Endothelial cell of umbilical vein (primary cell): ENCODE results near the gene CYP2A6.

Source experiments
- POLR2A ChIP-seq: IDR thresholded peaks from 2 replicates; pipeline ENCODE4 v1.6.1; 2012; ENCODE audit warnings: low read depth, mild to moderate bottlenecking, control low read depth, low read length
- POLR2AphosphoS5 ChIP-seq: IDR thresholded peaks from 2 replicates; pipeline ENCODE4 v1.6.1; 2012; ENCODE audit warnings: low read depth, mild to moderate bottlenecking, control low read depth, low read length, moderate library complexity; ENCODE audit not compliant: insufficient read depth
- TF ChIP-seq, protein P1 (sequence below), 2 donors: IDR thresholded peaks; 1 replicate in 1 of 2; 2 replicates in 1 of 2; pipeline ENCODE4 v1.5.1; 2011; ENCODE audit warnings: low read length in 2 of 2, mild to moderate bottlenecking in 2 of 2, moderate library complexity in 2 of 2, control low read depth in 1 of 2, inconsistent platforms in 1 of 2, low read depth in 1 of 2; ENCODE audit not compliant: insufficient read depth in 1 of 2; ENCODE audit errors: extremely low read depth in 1 of 2

DNA sequence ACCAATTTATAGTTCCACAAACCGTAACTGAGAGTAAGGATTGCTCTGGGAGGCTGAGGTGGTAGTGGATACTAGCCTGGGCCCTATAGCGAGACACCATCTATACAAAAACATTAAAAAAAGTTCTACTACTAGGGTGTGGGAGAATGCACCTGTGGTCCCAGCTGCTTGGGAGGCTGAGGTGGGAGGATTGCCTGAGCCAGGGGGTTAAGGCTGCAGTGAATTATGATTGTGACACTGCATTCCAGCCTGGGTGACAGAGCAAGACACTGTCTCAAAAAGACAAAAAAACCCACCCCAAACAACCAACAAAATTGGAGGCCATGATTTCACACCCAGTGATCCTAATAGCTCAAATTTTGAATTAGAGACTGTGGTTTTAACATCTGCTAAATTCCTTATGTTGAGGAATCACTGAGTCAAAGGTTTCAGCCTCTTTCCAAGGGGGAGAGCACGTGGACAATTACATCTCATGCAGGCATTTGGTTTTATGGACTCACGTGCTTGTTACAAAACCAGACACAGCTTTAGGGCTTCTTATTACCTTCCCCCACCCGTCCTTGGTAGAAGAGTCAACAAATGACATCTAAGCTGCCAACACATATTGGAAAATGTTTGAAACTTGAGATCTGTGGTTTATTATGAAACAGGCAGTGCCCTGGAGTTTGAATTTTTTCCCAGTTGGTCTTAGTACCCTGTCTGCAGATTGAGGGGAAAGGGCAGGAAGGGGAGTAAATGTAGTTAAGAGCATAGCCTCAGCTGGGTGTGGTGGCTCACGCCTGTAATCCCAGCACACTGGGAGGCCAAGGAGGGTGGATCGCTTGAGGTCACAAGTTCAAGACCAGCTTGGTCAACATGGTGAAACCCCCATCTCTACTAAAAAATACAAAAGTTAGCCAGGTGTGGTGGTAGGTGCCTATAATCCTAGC lies 18.5 kb downstream of the CYP2A6 start:
- TF ChIP-seq, protein P1, sequence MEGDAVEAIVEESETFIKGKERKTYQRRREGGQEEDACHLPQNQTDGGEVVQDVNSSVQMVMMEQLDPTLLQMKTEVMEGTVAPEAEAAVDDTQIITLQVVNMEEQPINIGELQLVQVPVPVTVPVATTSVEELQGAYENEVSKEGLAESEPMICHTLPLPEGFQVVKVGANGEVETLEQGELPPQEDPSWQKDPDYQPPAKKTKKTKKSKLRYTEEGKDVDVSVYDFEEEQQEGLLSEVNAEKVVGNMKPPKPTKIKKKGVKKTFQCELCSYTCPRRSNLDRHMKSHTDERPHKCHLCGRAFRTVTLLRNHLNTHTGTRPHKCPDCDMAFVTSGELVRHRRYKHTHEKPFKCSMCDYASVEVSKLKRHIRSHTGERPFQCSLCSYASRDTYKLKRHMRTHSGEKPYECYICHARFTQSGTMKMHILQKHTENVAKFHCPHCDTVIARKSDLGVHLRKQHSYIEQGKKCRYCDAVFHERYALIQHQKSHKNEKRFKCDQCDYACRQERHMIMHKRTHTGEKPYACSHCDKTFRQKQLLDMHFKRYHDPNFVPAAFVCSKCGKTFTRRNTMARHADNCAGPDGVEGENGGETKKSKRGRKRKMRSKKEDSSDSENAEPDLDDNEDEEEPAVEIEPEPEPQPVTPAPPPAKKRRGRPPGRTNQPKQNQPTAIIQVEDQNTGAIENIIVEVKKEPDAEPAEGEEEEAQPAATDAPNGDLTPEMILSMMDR (IDR thresholded peaks at IDR 0.05; ENCODE audit: extremely low read depth in 1 of 2, insufficient read depth in 1 of 2, low read depth in 1 of 2, low read length in 2 of 2): no peak
- TF ChIP-seq POLR2A: no peak
- no peak for TF ChIP-seq POLR2AphosphoS5
